Body of pancreas (tissue), 4 donors: Measurements from ENCODE around the gene CCDC93.

Experiments used
- POLR2A ChIP-seq, 3 donors: fragments of 450-650 bp; IDR thresholded peaks; one replicate each; pipeline ENCODE4 v1.6.1; 2016; ENCODE audit warnings: antibody characterized with exemption in 3 of 3, mild to moderate bottlenecking in 2 of 3
- TF ChIP-seq, protein P1 (sequence below), 7 experiments: fragments of 450-650 bp in 4 of 7; fragments of 200-600 bp in 3 of 7; sonication (generic) in 3 of 7; IDR thresholded peaks; one replicate each; pipeline ENCODE4 v1.5.1; 2016 to 2019; ENCODE audit warnings: antibody characterized with exemption in 7 of 7

DNA sequence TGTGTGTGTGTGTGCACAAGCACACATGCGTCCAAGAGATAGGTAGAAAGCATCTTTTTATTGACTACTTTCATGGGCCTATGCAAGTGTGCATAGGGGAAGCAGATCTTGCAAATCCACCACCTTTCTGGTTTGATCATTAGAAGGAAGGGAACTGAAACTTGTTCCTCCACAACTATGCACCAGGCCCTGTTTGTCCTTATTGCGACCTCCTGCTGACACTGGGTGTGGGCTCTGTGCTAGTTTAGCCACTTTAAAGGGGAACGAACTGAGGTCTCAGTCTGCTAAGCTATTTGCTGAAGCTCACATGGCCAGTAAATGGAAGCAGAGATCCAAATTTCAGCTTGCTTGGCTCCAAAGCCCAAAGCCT, 42.3 kb upstream of the CCDC93 start:
- TF ChIP-seq, protein P1, sequence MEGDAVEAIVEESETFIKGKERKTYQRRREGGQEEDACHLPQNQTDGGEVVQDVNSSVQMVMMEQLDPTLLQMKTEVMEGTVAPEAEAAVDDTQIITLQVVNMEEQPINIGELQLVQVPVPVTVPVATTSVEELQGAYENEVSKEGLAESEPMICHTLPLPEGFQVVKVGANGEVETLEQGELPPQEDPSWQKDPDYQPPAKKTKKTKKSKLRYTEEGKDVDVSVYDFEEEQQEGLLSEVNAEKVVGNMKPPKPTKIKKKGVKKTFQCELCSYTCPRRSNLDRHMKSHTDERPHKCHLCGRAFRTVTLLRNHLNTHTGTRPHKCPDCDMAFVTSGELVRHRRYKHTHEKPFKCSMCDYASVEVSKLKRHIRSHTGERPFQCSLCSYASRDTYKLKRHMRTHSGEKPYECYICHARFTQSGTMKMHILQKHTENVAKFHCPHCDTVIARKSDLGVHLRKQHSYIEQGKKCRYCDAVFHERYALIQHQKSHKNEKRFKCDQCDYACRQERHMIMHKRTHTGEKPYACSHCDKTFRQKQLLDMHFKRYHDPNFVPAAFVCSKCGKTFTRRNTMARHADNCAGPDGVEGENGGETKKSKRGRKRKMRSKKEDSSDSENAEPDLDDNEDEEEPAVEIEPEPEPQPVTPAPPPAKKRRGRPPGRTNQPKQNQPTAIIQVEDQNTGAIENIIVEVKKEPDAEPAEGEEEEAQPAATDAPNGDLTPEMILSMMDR (IDR thresholded peaks at IDR 0.05), result no peak
- TF ChIP-seq POLR2A (IDR thresholded peaks at IDR 0.05), result no peak
